Type B pancreatic cell (in vitro differentiated cells): ENCODE measurements around the gene LRRC8B. TPM values are rescaled to one million over a fixed set of nuclear protein-coding genes. Genes with fewer than 3 reads are reported as not detected.

Source experiments
- DNase-seq: peaks from one replicate; pipeline ENCODE4 v3.0.0; 2021; ENCODE audit warnings: mixed read lengths; ENCODE audit not compliant: unreplicated experiment; ENCODE audit errors: extremely low spot score
- H3K27ac Mint-ChIP-seq: 2 replicates; pipeline ENCODE4 v1.8.0; 2021; ENCODE audit warnings: mild to moderate bottlenecking, mixed read lengths
- H3K27me3 Mint-ChIP-seq: 2 replicates; pipeline ENCODE4 v1.8.0; 2021; ENCODE audit warnings: mixed read lengths
- H3K36me3 Mint-ChIP-seq: 2 replicates; pipeline ENCODE4 v1.8.0; 2021; ENCODE audit warnings: mixed read lengths
- H3K4me1 Mint-ChIP-seq: one replicate; pipeline ENCODE4 v1.8.0; 2021; ENCODE audit warnings: mixed read lengths; ENCODE audit not compliant: unreplicated experiment
- H3K4me3 Mint-ChIP-seq: 2 replicates; pipeline ENCODE4 v1.8.0; 2021; ENCODE audit warnings: mild to moderate bottlenecking, mixed read lengths
- H3K9me3 Mint-ChIP-seq: 2 replicates; pipeline ENCODE4 v1.8.0; 2021; ENCODE audit warnings: mixed read lengths
- CTCF ChIP-seq: fragments of 200-600 bp; sonication (generic); conservative IDR thresholded peaks from 2 replicates; pipeline ENCODE4 v1.5.0; 2021; ENCODE audit warnings: antibody characterized with exemption, mild to moderate bottlenecking
- total RNA-seq: library from RNA; stranded (reverse); gene quantifications from 2 replicates; pipeline ENCODE4 v1.2.1, GENCODE V29; 2021; ENCODE audit warnings: low replicate concordance

LRRC8B gene
- total RNA-seq, 1 donor from 2014 or later, result 12.2 TPM

- no peak for DNase-seq
- peaks cover 5% of the 10 kb centered on the region for H3K9me3 Mint-ChIP-seq
- no peak overlapping the region for H3K4me3 Mint-ChIP-seq
- peaks cover 3% of the 10 kb centered on the region for H3K27me3 Mint-ChIP-seq
- H3K27ac Mint-ChIP-seq, result no peak overlapping the region
- H3K4me1 Mint-ChIP-seq, result no peaks in the 10 kb centered on the region
- TF ChIP-seq CTCF, result no peak
- no peaks in the 10 kb centered on the region for H3K36me3 Mint-ChIP-seq
Measured at GRCh38 chr1:89484092-89485038, 40.3 kb upstream of the LRRC8B start.

- peaks cover 3% of the 10 kb centered on the region for H3K27me3 Mint-ChIP-seq
- no peaks in the 10 kb centered on the region for H3K4me1 Mint-ChIP-seq
- H3K27ac Mint-ChIP-seq, result no peak overlapping the region
- H3K4me3 Mint-ChIP-seq, result no peak overlapping the region
- no peaks in the 10 kb centered on the region for H3K36me3 Mint-ChIP-seq
- peaks cover 9% of the 10 kb centered on the region for H3K9me3 Mint-ChIP-seq
- TF ChIP-seq CTCF, result no peak
- DNase-seq, result no peak
Measured at GRCh38 chr1:89487972-89488371, 36.7 kb upstream of the LRRC8B start.

- Mint-ChIP-seq H3K9me3 (peaks cover 9% of the 10 kb centered on the region), H3K36me3 (no peaks in the 10 kb centered on the region), H3K4me1 (no peaks in the 10 kb centered on the region), H3K4me3 (no peak overlapping the region), H3K27ac (no peak overlapping the region), H3K27me3 (peaks cover 3% of the 10 kb centered on the region)
- DNase-seq, result no peak
- TF ChIP-seq CTCF, result no peak
Measured at GRCh38 chr1:89489047-89489729, 35.4 kb upstream of the LRRC8B start.

GRCh38 chr1:89490389-89490788 lies 34.2 kb upstream of the LRRC8B start:
- Mint-ChIP-seq H3K36me3 (no peaks in the 10 kb centered on the region), H3K9me3 (peaks cover 9% of the 10 kb centered on the region), H3K4me1 (no peaks in the 10 kb centered on the region), H3K27ac (no peak overlapping the region), H3K27me3 (peaks cover 3% of the 10 kb centered on the region), H3K4me3 (no peak overlapping the region)
- no peak for TF ChIP-seq CTCF
- DNase-seq, result no peak

GRCh38 chr1:89499320-89499719 lies 25.3 kb upstream of the LRRC8B start:
- Mint-ChIP-seq H3K27ac (no peak overlapping the region), H3K9me3 (no peaks in the 10 kb centered on the region), H3K4me3 (no peak overlapping the region), H3K27me3 (peaks cover 4% of the 10 kb centered on the region), H3K36me3 (no peaks in the 10 kb centered on the region), H3K4me1 (no peaks in the 10 kb centered on the region)
- TF ChIP-seq CTCF, result no peak
- DNase-seq, result no peak
